ENCODE results near the gene TENM4. TPM values are rescaled to one million over a fixed set of nuclear protein-coding genes. Genes with fewer than 3 reads are reported as not detected.

TENM4 gene
- total and polyA plus RNA-seq, 2 of the 13 experiments (the other 11 are each of a cell fraction or from before 2014, with no cell fraction given), result not detected

DNA sequence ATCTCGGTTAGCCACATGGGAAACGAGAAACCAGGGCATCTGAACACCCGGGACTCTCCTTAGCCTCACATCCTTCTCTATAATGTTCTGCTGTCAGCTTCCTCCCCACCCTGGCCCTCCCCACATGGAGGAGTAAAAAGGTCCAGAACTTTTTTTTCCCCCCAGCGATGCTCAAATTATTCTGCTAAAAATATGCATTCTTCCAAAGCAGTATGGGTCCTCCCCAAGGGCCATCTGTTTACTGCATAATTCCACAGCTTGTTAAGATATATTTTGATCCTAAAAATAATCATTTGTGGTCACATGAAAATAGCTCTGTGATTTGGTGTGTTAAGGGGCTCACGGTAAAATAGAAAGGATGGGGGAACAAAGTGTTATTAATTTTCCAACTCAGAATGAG is 584.6 kb downstream of the TENM4 start:
- CTCF ChIA-PET (ENCODE audit: low intra/inter-chr PET ratio, low total read pairs), result no interaction called here
- in situ Hi-C loops (cut with HindIII; ENCODE audit: extremely low pct_ligation_motif_present, low pct_unique_long_range_greater_than_20kb), result no loop called here
- intact Hi-C loops (cut with micrococcal nuclease; ENCODE audit: unreplicated experiment), result no loop called here
- no peaks in the 10 kb centered on the region for H3K36me3 ChIP-seq (replicated peaks in 1 of 2; ENCODE audit: control insufficient read depth in 1 of 2, insufficient read depth in 2 of 2, low read length in 2 of 2)
- DNase-seq (ENCODE audit: low spot score) (no peak), FAIRE-seq (no peak), ATAC-seq (no peak)
- H4K20me1 ChIP-seq (ENCODE audit: insufficient read depth, low read length), result no peaks in the 10 kb centered on the region
- POLR2A ChIA-PET, result no interaction called here
- H3K9ac ChIP-seq (ENCODE audit: insufficient read depth, low read depth, low read length), result no peak overlapping the region
- no peaks in the 10 kb centered on the region for H3K9me3 ChIP-seq (ENCODE audit: low read length)
- H3K27me3 ChIP-seq (ENCODE audit: control insufficient read depth in 1 of 2, insufficient read depth in 2 of 2, low read length in 2 of 2), result peaks cover 1 to 15% of the 10 kb centered on the region in 2 experiments; a peak in 2 of 5 replicates
- H2AFZ ChIP-seq (ENCODE audit: low read length), result no peak overlapping the region
- H3K4me1 ChIP-seq (ENCODE audit: insufficient read depth, low read length), result no peaks in the 10 kb centered on the region
- no peak overlapping the region for H3K27ac ChIP-seq (ENCODE audit: extremely low read length, insufficient read depth, low read length)
- TF ChIP-seq BHLHE40 (IDR thresholded peaks at IDR 0.05; ENCODE audit: low read length), result no peak
- TF ChIP-seq, protein P1, sequence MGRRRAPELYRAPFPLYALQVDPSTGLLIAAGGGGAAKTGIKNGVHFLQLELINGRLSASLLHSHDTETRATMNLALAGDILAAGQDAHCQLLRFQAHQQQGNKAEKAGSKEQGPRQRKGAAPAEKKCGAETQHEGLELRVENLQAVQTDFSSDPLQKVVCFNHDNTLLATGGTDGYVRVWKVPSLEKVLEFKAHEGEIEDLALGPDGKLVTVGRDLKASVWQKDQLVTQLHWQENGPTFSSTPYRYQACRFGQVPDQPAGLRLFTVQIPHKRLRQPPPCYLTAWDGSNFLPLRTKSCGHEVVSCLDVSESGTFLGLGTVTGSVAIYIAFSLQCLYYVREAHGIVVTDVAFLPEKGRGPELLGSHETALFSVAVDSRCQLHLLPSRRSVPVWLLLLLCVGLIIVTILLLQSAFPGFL (CRISPR knock-in tag; IDR thresholded peaks at IDR 0.05), result no peak
- no peak for TF ChIP-seq ZNF781 (CRISPR knock-in tag; IDR thresholded peaks at IDR 0.05; ENCODE audit: borderline replicate concordance, not compliant biosample characterization)
- no peak for TF ChIP-seq ZNF362 (CRISPR knock-in tag; IDR thresholded peaks at IDR 0.05; ENCODE audit: borderline replicate concordance)
- TF ChIP-seq ZNF7 (CRISPR knock-in tag; IDR thresholded peaks at IDR 0.05), result no peak
- TF ChIP-seq, protein P2, sequence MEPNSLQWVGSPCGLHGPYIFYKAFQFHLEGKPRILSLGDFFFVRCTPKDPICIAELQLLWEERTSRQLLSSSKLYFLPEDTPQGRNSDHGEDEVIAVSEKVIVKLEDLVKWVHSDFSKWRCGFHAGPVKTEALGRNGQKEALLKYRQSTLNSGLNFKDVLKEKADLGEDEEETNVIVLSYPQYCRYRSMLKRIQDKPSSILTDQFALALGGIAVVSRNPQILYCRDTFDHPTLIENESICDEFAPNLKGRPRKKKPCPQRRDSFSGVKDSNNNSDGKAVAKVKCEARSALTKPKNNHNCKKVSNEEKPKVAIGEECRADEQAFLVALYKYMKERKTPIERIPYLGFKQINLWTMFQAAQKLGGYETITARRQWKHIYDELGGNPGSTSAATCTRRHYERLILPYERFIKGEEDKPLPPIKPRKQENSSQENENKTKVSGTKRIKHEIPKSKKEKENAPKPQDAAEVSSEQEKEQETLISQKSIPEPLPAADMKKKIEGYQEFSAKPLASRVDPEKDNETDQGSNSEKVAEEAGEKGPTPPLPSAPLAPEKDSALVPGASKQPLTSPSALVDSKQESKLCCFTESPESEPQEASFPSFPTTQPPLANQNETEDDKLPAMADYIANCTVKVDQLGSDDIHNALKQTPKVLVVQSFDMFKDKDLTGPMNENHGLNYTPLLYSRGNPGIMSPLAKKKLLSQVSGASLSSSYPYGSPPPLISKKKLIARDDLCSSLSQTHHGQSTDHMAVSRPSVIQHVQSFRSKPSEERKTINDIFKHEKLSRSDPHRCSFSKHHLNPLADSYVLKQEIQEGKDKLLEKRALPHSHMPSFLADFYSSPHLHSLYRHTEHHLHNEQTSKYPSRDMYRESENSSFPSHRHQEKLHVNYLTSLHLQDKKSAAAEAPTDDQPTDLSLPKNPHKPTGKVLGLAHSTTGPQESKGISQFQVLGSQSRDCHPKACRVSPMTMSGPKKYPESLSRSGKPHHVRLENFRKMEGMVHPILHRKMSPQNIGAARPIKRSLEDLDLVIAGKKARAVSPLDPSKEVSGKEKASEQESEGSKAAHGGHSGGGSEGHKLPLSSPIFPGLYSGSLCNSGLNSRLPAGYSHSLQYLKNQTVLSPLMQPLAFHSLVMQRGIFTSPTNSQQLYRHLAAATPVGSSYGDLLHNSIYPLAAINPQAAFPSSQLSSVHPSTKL (CRISPR knock-in tag; IDR thresholded peaks at IDR 0.05), result no peak
- TF ChIP-seq XRCC5 (optimal IDR thresholded peaks at IDR 0.05; ENCODE audit: low read length), result no peak
- TF ChIP-seq IKZF5 (CRISPR knock-in tag; IDR thresholded peaks at IDR 0.05), result no peak
- no peak for TF ChIP-seq ZNF160 (CRISPR knock-in tag; IDR thresholded peaks at IDR 0.05)
- TF ChIP-seq ZNF136 (CRISPR knock-in tag; IDR thresholded peaks at IDR 0.05; ENCODE audit: low read depth), result no peak
- no peak for TF ChIP-seq HDAC6 (IDR thresholded peaks at IDR 0.05; ENCODE audit: low read depth, low read length)
- TF ChIP-seq HNRNPL (IDR thresholded peaks at IDR 0.05; ENCODE audit: low read depth, low read length), result no peak
- TF ChIP-seq ZKSCAN1 (IDR thresholded peaks at IDR 0.05; ENCODE audit: low read length), result no peak
- no peak for TF ChIP-seq FIP1L1 (IDR thresholded peaks at IDR 0.05; ENCODE audit: borderline replicate concordance, insufficient read depth, low read depth, low read length)
- TF ChIP-seq ELF1 (CRISPR knock-in tag; IDR thresholded peaks at IDR 0.05), result no peak
- no peak for TF ChIP-seq SMYD3 (CRISPR knock-in tag; IDR thresholded peaks at IDR 0.05)
- TF ChIP-seq, protein P3, sequence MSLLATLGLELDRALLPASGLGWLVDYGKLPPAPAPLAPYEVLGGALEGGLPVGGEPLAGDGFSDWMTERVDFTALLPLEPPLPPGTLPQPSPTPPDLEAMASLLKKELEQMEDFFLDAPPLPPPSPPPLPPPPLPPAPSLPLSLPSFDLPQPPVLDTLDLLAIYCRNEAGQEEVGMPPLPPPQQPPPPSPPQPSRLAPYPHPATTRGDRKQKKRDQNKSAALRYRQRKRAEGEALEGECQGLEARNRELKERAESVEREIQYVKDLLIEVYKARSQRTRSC (CRISPR knock-in tag; IDR thresholded peaks at IDR 0.05; ENCODE audit: low read depth), result no peak
- WGBS (ENCODE audit: low lambda C conversion rate), result 0% methylated on average over 5 of the region's 5 CpGs
- H3K79me2 ChIP-seq (ENCODE audit: insufficient read depth, low read length), result no peaks in the 10 kb centered on the region
- H3K4me3 ChIP-seq (replicated peaks in 1 of 3; ENCODE audit: insufficient read depth in 1 of 3, low read depth in 2 of 3, low read length in 3 of 3), result no peak overlapping the region
- H3K4me2 ChIP-seq (ENCODE audit: low read depth, low read length), result no peak overlapping the region
- no TSS peak for BruUV-seq (replicated peaks)

Measured in HepG2 (cell line).